GM21619 (cell line): ENCODE results near the gene UNC45A.
"Not testable (repeated sequence)": the region's sequence is repeated elsewhere in the genome, so short reads cannot be mapped to it uniquely, and the experiment has no call there.

Experiments used
- ATAC-seq: cut with Tn5 transposase; IDR thresholded peaks from one replicate; pipeline ENCODE4 v1.9.1; 2021; ENCODE audit not compliant: unreplicated experiment

The UNC45A gene, protein sequence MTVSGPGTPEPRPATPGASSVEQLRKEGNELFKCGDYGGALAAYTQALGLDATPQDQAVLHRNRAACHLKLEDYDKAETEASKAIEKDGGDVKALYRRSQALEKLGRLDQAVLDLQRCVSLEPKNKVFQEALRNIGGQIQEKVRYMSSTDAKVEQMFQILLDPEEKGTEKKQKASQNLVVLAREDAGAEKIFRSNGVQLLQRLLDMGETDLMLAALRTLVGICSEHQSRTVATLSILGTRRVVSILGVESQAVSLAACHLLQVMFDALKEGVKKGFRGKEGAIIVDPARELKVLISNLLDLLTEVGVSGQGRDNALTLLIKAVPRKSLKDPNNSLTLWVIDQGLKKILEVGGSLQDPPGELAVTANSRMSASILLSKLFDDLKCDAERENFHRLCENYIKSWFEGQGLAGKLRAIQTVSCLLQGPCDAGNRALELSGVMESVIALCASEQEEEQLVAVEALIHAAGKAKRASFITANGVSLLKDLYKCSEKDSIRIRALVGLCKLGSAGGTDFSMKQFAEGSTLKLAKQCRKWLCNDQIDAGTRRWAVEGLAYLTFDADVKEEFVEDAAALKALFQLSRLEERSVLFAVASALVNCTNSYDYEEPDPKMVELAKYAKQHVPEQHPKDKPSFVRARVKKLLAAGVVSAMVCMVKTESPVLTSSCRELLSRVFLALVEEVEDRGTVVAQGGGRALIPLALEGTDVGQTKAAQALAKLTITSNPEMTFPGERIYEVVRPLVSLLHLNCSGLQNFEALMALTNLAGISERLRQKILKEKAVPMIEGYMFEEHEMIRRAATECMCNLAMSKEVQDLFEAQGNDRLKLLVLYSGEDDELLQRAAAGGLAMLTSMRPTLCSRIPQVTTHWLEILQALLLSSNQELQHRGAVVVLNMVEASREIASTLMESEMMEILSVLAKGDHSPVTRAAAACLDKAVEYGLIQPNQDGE

DNA sequence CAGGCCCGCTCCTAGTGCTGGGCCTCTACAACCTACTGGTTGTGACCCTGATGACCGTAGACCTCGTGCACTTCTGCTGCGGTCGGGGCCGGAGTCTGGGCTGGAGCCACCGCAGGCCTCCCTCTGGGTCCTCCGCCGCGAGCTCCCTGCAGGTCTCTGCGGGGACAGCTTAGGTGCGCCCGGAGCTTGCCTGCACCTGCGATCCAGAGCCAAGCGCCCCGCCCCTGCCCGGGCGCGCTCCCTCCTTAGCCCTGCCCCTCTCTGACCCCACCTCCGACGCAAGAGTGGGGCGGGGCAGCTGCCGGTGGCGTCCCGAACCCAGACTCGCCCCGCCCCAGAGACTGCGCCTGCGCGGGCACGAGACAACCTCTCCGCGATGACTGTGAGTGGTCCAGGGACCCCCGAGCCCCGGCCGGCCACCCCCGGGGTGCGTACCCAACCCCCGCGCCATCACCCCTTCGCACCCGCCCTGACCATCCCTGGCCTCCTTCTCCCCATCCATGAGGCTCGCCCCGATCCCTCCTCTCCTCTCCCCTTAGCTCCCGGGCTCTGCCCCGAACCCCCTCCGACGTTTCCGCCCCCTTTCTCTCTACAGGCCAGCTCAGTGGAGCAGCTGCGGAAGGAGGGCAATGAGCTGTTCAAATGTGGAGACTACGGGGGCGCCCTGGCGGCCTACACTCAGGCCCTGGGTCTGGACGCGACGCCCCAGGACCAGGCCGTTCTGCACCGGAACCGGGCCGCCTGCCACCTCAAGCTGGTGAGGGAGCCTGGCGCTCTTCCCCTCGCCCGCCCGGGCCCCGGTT is at the start of gene UNC45A:
Gene UNC45A, plus strand, starts transcription at position 337 of the 803 bp plus-strand sequence. Its CDS starts 40 bp downstream, at position 377.
- peak; percentile 48 for ATAC-seq

- ATAC-seq, result no peak
These were observed 49.4 kb upstream of the UNC45A start for GRCh38 chr15:90885432-90886290.

GRCh38 chr15:90886291-90886614 is 48.8 kb upstream of the UNC45A start:
- ATAC-seq, result no peak

DNA sequence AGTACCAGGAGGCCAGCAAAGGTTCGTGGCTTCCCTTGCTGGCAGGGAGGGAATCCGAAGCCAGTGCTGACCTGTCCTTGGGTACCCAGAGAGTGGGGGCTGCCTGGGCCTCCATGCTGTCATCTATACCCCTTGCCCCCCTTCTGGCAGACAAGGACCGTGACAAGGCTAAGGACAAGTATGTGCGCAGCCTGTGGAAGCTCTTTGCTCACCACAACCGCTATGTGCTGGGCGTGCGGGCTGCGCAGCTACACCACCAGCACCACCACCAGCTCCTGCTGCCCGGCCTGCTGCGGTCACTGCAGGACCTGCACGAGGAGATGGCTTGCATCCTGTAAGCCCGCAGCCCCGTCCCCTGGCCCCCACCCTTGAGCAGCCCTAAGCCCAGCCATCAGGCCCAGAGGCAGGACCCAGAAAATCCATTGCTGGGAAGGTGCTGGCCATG is 48.0 kb upstream of the UNC45A start:
- no peak for ATAC-seq

GRCh38 chr15:90889313-90889730 is 45.8 kb upstream of the UNC45A start:
- no peak for ATAC-seq

- no peak for ATAC-seq
These were observed 45.2 kb upstream of the UNC45A start for GRCh38 chr15:90889736-90890456.

- ATAC-seq, result no peak
These were observed 44.2 kb upstream of the UNC45A start for GRCh38 chr15:90890839-90891238.

GRCh38 chr15:90891346-90891949 is 43.6 kb upstream of the UNC45A start:
- no peak for ATAC-seq

DNA sequence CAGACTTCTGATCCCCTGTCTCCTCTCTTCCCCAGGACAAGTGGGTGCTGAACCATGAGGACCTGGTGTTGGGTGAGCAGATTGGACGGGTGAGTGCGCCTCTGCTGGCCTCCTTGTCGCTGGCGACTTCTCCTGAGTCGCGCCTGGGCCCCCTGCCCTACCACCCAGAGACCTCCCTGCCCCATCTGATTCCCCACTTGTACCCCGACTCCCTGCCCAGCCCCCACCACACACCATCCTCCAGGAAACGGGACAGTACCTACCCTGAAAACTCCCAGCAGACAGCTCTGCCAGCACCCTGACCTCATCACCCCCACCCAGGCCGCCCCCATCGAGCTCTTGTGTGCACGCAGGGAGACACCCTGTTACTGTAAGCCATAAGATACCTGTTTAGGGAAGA is 43.1 kb upstream of the UNC45A start:
- ATAC-seq, result no peak

- ATAC-seq, result no peak
These were observed 42.4 kb upstream of the UNC45A start for GRCh38 chr15:90892498-90893174.

DNA sequence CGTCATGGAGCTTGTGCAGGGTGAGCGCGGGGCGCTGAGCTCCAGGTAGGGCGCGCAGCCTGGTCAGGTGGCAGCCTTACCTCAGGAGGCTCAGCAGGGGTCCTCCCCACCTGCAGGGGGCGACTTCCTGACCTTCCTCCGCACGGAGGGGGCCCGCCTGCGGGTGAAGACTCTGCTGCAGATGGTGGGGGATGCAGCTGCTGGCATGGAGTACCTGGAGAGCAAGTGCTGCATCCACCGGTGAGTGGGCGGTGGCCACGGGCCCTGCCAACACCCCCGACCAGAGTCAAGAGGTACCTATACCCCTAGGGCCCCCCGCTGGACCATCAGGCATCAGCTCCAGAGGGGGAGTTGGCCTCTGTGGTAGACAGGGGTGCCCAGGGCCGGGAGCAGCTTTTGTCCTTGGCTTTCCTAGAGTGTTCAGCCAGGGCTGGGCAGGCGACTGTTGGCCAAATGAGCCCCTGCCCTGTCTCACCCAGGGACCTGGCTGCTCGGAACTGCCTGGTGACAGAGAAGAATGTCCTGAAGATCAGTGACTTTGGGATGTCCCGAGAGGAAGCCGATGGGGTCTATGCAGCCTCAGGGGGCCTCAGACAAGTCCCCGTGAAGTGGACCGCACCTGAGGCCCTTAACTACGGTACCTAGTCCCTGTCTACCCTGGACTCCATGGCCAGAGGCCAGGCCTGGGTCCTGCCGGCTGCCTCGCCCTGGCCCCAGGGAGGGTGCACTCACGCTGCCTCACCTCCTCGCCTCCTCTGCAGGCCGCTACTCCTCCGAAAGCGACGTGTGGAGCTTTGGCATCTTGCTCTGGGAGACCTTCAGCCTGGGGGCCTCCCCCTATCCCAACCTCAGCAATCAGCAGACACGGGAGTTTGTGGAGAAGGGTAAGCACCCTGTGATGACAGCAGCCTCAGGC is 41.7 kb upstream of the UNC45A start:
- ATAC-seq, result no peak

DNA sequence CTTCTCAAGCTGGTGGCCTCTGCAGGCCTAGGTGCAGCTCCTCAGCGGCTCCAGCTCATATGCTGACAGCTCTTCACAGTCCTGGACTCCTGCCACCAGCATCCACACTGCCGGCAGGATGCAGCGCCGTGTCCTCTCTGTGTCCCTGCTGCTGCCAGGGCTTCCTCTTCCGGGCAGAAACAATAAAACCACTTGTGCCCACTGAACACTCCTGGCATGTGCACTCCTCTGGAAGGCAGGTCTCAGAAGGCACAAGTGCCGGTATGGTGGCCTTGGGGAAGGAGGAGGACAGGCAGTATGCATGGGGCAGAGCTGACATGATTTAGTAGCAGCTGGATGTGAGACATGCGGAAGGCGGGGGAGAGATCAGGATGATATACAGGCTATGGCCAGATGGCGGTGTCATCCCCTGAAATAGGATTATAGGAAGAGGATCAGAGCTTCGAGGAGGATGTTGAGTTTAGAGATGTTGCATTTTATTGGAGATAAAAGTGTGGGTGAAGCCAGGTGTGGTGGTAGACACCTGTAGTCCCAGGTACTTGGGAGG is 39.4 kb upstream of the UNC45A start:
- ATAC-seq, result no peak

DNA sequence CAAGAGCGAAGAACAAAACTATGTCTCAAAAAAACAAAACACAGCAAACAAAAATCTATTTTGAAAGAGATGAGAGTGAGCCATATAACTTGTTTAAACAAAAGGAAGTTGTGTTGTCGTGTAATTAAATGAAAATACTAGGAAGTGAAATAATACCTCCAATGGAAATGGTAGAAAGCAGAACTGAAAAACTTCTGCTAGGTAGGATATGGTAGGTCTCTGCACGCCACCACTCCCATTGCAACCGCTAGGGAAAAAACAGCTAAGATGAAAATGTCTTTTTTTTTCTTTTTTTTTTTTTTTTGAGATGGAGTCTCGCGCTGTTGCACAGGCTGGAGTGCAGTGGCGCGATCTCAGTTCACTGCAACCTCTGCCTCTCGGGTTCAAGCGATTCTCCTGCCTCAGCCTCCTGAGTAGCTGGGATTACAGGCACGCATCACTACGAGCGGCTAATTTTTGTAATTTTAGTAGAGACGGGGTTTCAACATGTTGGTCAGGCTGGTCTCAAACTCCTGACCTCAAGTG is 37.9 kb upstream of the UNC45A start:
- not testable (repeated sequence) for ATAC-seq

- no peak for ATAC-seq
These were observed 33.7 kb upstream of the UNC45A start for GRCh38 chr15:90901175-90902039.

DNA sequence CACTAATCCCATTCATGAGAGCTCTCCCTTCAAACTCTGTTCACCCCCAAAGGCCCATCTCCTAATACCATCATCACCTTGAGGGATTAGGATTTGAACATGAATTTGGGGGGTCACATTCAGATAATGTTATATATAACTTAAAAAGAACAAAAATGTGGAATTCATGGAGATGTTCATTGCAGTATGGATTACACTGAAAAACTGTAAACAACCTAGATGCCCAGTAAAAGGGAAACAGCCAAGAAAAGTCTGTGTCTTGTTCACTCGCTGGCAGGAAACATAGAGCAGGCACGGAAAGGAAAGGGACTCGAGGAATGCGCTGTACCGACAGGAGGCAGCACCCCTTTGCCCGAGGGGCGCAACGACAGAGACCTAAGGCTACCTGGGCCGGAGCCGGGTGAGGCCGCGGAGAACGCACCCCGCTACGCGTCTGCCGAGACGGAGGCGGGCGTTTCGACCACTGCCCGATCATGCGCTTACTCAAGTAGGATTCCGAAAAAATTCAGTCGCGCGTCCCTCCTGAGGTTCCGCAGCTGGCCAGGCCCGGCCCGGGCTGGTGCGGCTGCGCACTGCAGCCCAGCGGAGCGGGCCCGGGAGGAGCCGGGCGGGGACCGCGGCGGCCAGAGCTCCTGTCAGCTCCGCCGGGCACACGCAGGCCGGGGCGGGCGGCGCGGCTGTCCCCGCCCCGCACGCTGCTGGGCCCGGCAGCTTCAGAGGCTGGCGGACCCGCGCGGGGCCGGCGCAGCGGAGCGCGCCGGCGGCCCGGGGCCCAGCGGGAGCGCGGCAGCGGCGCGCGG is 32.8 kb upstream of the UNC45A start:
- ATAC-seq, result peak; percentile 64
